HG02840 (cell line): Measurements from ENCODE around the gene ELF5.

Experiments
- ATAC-seq: cut with Tn5 transposase; IDR thresholded peaks from one replicate; pipeline ENCODE4 v1.9.1; 2021; ENCODE audit warnings: mild to moderate bottlenecking, moderate library complexity, moderate number of reproducible peaks; ENCODE audit not compliant: unreplicated experiment, low FRiP score

Gene ELF5

GRCh38 chr11:34513682-34514449, at the start of gene ELF5:
TSS of gene ELF5 (minus strand) at chr11:34513794. CDS start at chr11:34505749, 8,045 bp downstream.
- no peak for ATAC-seq

DNA sequence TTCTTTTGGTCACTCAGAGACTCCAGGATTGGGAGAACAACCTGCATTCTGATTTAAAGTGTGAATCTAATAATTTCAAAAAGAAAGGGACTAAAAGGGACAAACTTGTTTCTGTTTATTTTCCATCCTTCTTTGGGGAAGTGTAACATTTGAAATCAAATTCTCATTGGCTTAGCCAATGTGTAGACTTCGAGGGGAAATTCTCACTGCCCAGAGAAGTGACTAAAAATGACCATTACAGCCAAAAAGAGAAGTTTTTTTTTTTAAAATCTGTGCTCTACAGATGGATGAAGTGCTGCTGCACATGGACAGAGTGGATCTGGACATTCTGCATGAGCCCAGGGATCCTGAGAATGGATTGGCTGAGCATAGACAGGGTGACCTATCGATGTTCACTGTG, 49.4 kb upstream of the ELF5 start:
- ATAC-seq = no peak

GRCh38 chr11:34560511-34560910, 46.9 kb upstream of the ELF5 start:
- ATAC-seq = no peak

- no peak for ATAC-seq
Measured at GRCh38 chr11:34558673-34559072, 45.1 kb upstream of the ELF5 start.

- no peak for ATAC-seq
Measured at GRCh38 chr11:34558211-34558610, 44.6 kb upstream of the ELF5 start.

GRCh38 chr11:34552270-34552669, 38.7 kb upstream of the ELF5 start:
- no peak for ATAC-seq

DNA sequence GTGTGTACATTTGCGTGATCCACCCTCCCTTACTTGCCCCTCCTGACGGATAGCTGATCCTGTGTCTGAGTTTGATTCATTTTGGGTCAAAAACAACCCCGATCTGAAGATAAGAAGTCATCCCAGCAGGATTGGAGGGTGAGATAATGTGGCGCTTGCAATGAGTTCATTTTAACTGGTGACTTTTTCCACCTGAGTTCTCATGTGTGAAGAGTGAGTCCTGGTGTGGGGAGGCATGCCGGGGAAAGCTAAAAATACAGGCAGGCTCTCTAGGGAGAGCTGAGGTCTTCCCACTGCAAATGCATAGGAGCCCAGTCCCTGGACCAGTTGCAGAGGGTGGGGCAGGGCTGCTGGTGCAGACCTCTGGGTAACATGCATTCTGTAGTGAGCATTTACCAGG, 35.7 kb upstream of the ELF5 start:
- no peak for ATAC-seq

DNA sequence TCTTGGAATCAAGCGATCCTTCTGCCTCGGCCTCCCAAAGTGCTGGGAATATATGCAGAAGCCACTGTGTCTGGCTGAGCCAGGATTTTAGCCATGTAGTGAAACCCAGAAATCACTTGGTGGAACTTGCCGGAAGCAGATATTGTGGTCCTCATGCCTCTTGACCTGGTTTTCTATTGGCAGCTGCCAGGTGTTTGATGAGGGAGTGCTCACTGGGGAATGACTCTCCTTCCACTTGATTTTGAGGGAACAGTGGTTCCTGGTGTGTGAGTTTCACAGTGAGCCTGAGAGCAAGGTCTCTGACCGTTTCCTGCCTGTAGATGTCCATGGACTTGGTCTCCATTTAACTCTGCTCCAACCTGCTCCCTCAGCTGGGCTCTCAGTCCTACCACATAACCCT, 34.7 kb upstream of the ELF5 start:
- no peak for ATAC-seq

DNA sequence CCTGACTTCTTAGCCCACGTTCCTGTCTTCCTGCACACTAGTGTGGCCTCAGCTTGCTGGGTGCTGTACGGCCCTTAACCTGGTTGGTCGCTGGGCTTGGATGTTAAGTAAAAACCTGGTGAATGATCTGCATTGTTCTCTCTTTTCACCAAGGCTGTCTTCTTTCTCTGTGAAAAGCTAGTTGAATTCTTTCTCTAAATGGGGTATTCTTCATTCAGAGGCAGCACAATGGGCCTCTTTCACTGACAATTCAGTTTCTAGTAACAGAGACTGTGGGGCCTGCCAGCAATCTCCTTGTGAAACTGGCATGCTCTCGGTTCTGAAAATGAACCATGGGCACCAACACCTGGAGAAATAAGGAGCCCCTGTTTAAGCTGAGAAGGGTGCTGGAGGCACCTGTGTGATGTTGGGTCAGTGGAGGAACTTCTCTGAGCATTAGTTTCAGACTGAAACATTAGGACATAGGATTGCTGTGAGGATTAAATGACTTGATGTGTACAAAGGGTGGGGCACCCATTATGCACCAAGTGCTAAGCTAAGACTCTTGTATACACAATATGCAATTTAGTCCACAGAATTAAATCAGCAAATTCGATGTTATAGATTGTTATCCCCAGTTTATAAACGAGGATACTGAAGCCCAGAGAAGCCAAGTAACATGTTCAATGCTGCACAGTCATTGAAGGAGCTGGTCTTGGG, 33.1 kb upstream of the ELF5 start:
- ATAC-seq = no peak

- ATAC-seq = no peak
Measured at GRCh38 chr11:34542089-34542488, 28.5 kb upstream of the ELF5 start.

DNA sequence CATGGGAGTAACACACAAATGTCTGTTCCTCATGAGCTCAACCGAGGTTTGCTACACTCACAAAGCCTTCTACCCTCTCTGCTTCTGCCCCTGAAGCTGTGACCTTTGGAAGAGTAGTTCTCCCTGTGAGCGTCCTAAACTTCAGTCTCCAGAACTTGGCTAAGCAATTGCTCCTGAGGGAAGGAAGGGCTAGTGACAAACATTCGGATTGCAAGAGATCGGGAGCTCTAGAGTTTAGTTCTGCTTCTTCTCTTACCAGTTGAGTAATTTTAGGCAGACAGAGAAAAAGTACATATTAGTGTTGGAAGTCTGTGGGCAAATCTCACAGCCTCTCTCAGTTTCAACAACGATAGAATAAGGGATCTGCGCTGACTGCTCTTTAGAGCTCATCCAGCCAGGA, 27.3 kb upstream of the ELF5 start:
- no peak for ATAC-seq

DNA sequence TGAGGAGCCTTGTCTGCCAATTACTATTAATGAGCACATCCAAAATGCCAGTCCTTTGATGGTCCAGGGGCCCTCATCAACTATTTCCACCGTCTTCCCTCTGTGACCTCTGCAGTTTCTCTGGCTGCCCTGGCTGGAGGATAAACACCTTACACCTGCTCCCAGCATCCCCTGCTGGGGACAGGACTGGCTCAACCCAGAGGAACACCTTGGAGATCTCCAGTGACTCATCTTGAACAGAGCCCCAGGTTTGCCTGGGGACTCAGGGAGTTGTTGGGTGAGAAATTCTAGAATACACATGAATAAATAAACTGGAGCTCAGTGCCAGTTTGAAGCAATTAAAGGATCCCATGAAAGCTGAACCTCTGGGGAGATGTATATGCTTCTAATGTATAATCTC, 24.0 kb upstream of the ELF5 start:
- no peak for ATAC-seq

- ATAC-seq = no peak
Measured at GRCh38 chr11:34536056-34536455, 22.5 kb upstream of the ELF5 start.

DNA sequence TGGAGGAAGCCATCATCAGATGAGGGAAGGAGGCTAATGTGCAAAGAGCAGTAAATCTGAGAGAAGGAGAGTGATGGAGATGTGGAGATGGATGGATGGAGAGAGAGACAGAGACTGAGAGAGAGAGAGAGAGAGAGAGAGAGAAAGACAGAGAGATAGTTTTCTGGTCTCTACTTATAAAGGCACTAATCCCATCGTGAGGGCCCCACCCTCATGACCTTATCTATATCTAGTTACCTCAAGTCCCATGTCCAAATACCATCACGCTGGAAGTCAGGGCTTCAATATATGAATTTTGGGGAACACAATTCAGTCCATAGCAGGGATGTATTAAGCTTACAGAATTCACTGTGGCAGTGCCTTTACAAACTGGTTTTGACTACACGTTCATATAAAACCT, 21.2 kb upstream of the ELF5 start:
- ATAC-seq = no peak

- no peak for ATAC-seq
Measured at GRCh38 chr11:34531663-34532062, 18.1 kb upstream of the ELF5 start.

- no peak for ATAC-seq
Measured at GRCh38 chr11:34530545-34531234, 17.1 kb upstream of the ELF5 start.

- ATAC-seq = no peak
Measured at GRCh38 chr11:34529643-34530042, 16.0 kb upstream of the ELF5 start.

DNA sequence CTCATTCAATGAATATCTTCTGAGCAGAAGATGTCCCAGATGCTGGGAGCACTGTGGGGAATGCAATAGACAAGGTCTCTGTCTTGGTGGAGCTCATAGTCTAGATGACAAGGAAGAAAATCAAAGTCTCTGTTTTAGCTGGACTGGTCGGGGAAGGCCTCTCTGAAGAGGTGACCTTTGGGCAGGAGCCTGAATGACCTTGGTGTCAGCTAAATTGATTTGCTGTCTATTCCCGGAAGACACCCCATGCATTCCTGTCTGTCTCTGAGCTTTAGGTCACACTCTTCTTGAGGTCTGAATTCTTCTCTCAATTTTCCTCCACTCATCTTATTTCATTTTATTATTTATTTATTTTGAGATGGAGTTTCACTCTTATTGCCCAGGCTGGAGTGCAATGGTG, 14.5 kb upstream of the ELF5 start:
- no peak for ATAC-seq

DNA sequence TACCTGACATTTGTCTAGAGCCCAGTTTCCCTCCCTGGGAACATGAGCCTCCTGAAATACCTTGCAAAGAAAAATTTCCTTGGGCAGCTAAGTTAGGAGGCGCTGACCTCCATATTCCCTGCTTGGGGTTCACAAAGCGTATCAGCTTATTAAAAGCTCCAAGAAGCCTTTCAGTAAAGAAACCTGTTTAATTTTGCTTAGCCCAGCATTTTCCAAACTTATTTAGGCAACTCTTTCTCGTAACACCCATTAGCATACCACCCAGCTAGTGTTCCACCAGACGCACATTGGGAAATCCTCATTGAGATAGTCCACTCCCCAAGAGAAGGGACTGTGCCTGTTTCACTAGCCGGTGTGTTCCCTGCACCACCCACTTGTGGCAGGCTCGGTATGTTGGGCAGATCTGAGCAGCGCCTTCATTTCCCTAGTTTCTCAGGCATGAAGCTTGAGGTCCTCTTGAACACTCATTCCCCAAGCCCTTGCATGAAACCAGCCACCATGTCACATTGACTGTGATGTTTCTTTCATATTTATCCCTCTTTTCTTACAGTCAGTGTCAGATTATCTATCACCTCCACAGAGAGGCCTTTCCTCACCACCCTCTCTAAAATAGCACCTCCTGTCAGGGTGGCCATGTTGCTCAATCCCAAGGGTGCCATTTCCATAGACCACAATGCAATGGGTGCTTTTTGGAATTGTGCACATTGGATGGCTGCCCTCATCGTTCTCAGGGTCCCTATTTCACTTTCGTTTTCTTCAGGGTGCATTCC, 12.5 kb upstream of the ELF5 start:
- ATAC-seq = no peak

GRCh38 chr11:34525098-34525497, 11.5 kb upstream of the ELF5 start:
- no peak for ATAC-seq

DNA sequence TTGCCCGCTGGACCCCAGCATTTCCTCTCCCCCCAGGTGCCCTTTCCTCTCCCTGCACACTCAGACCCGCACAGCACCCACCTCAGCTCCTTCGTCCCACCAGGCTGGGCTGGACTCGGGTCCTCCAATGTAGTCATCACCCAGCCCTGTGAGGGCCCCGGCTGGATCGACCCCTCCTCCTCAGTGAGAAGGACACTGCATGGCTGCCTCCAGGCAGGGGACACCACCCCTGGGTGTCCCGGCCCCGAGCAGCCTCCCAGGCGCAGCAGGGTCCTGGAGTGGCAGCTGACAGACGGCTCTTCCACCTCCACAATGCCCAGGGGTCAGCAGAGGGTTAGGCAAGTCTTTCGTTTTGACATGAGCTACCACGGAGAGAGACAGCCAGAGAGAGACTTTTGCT, 11.1 kb upstream of the ELF5 start:
- ATAC-seq = no peak
